ENCODE data around the gene ARPIN. TPM values are rescaled to one million over a fixed set of nuclear protein-coding genes. Genes with fewer than 3 reads are reported as not detected.
A peak's percentile ranks its signal among the peaks of the same experiment; 100 is the strongest.

ARPIN gene
- total and polyA plus RNA-seq, 5 donors from 2014 or later, result not detected

DNA sequence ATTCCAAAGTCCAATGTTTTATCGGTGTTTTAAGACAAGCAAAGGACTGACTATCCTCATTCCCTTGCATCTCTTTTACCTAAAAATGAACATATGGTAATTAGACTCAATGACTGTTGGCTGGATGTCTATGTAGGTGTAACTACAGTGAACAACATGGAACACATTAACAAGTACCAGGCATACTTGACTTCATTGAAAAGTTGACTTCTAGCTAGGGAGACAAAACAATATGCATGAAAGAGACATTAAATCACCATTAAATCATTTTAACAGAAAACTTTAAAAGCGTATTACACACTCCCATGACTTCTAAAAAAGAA is 63.8 kb downstream of the ARPIN start:
- H3K36me3 Mint-ChIP-seq, result peaks cover 35% of the 10 kb centered on the region

DNA sequence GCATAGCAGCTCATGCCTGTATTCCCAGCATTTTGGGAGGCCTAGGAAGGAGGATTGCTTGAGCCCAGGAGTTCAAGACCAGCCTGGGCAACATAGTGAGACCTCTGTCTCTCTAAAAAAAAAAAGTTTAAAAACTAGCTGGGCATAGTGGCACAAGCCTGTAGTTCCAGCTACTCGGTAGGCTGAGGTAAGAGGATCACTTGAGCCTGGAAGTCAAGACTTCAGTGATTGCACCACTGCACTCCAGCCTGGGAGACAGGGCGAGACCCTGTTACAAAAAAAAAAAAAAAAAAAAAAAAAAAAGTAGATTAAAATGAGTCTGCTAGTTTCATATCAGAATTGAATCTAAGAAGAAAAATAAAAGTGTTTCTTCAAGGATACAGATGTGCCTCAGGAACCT is 65.7 kb downstream of the ARPIN start:
- H3K27ac Mint-ChIP-seq, result peak overlapping the region in 1 of 3 donors; percentile 9
- Histone ChIP-seq H3K36me3 (ENCODE audit: control insufficient read depth, insufficient read depth, low read length) (peaks cover 16% of the 10 kb centered on the region), H3K27me3 (ENCODE audit: control insufficient read depth, insufficient read depth, low read length) (no peaks in the 10 kb centered on the region), H3K27ac (ENCODE audit: insufficient read depth, low read length, poor library complexity, severe bottlenecking) (no peak overlapping the region), H3K9me3 (ENCODE audit: control insufficient read depth in 2 of 2, low read length in 2 of 2) (no peaks in the 10 kb centered on the region), H3K4me3 (ENCODE audit: low read depth, low read length) (no peak overlapping the region), H3K4me1 (ENCODE audit: control insufficient read depth, insufficient read depth, low read length, poor library complexity, severe bottlenecking) (no peaks in the 10 kb centered on the region)
- DNase-seq (no peak), ATAC-seq (ENCODE audit: low read depth in 2 of 2) (no peak)
- no peaks in the 10 kb centered on the region for H3K27me3 Mint-ChIP-seq
- H3K4me1 Mint-ChIP-seq, result peaks cover 0 to 16% (median 7%) of the 10 kb centered on the region in 4 donors
- H3K4me3 Mint-ChIP-seq, result no peak overlapping the region
- no peaks in the 10 kb centered on the region for H3K9me3 Mint-ChIP-seq
- peaks cover 27% of the 10 kb centered on the region for H3K36me3 Mint-ChIP-seq

More for the DNA sequence above, 63.8 kb downstream of the ARPIN start:
- Mint-ChIP-seq H3K4me3 (no peak overlapping the region), H3K27me3 (no peaks in the 10 kb centered on the region), H3K4me1 (peaks cover 0 to 18% (median 8%) of the 10 kb centered on the region in 4 donors), H3K27ac (no peak overlapping the region), H3K9me3 (no peaks in the 10 kb centered on the region)
- Histone ChIP-seq H3K27me3 (ENCODE audit: control insufficient read depth, insufficient read depth, low read length) (no peaks in the 10 kb centered on the region), H3K36me3 (ENCODE audit: control insufficient read depth, insufficient read depth, low read length) (peaks cover 16% of the 10 kb centered on the region), H3K27ac (ENCODE audit: insufficient read depth, low read length, poor library complexity, severe bottlenecking) (no peak overlapping the region), H3K9me3 (ENCODE audit: control insufficient read depth in 2 of 2, low read length in 2 of 2) (no peaks in the 10 kb centered on the region), H3K4me3 (ENCODE audit: low read depth, low read length) (no peak overlapping the region), H3K4me1 (ENCODE audit: control insufficient read depth, insufficient read depth, low read length, poor library complexity, severe bottlenecking) (no peaks in the 10 kb centered on the region)
- DNase-seq (no peak), ATAC-seq (ENCODE audit: low read depth in 2 of 2) (no peak)

DNA sequence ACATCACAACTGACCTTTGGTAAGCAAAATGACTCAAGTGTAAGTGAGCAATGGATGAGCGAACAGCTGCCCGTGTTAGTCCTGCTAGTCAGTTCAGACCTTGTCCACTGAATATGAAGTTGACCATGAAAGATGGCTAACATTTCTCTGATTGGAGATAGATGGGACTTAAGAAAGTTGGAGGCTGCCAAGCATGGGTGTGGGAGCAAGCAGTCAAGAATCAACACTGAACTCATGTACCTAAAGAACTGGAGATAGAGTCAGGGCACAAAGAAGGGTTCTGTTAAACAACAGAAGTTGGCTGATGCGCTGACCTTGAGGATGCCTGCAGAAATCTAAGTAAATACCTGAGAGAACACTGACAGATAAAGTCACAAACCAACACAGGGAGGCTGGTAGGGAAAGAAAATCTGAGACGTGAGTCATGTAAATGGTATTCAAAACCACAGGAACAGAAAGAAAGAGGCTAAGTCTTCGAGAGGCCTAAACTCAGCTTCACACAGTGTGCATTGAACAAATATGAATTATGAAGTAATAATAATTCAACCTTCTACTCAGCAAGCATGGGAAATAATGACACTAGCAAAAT is 67.4 kb downstream of the ARPIN start:
- no peak overlapping the region for H3K27ac ChIP-seq (ENCODE audit: insufficient read depth, low read length, poor library complexity, severe bottlenecking)
- DNase-seq, result no peak
- H3K4me3 Mint-ChIP-seq, result no peak overlapping the region
- no peaks in the 10 kb centered on the region for H3K9me3 Mint-ChIP-seq
- H3K4me1 Mint-ChIP-seq, result peaks cover 0 to 12% (median 5%) of the 10 kb centered on the region in 4 donors
- H3K27me3 Mint-ChIP-seq, result no peaks in the 10 kb centered on the region
- H3K4me1 ChIP-seq (ENCODE audit: control insufficient read depth, insufficient read depth, low read length, poor library complexity, severe bottlenecking), result no peaks in the 10 kb centered on the region
- H3K9me3 ChIP-seq (ENCODE audit: control insufficient read depth in 2 of 2, low read length in 2 of 2), result no peaks in the 10 kb centered on the region
- peaks cover 20% of the 10 kb centered on the region for H3K36me3 Mint-ChIP-seq
- H3K27me3 ChIP-seq (ENCODE audit: control insufficient read depth, insufficient read depth, low read length), result no peaks in the 10 kb centered on the region
- H3K4me3 ChIP-seq (ENCODE audit: low read depth, low read length), result no peak overlapping the region
- H3K36me3 ChIP-seq (ENCODE audit: control insufficient read depth, insufficient read depth, low read length), result peaks cover 26% of the 10 kb centered on the region
- H3K27ac Mint-ChIP-seq, result peak overlapping the region in 1 of 3 donors; percentile 4
- ATAC-seq (ENCODE audit: low read depth in 2 of 2), result no peak

Other genes starting within 250 kb of the ARPIN start
- not detected for gene PLIN1, start 233.6 kb downstream of the ARPIN start, total RNA-seq
- gene PLIN1, start 233.6 kb downstream of the ARPIN start, polyA plus RNA-seq, result not detected
- gene PEX11A, start 222.2 kb downstream of the ARPIN start, total RNA-seq, result 1.2 TPM
- 1 to 10 TPM in 3 of 4 donors, not detected in 1; 1.5 to 3.7 (median 1.9) TPM for gene PEX11A, start 222.2 kb downstream of the ARPIN start, polyA plus RNA-seq
- not detected for gene WDR93, start 222.1 kb downstream of the ARPIN start, total RNA-seq
- gene WDR93, start 222.1 kb downstream of the ARPIN start, polyA plus RNA-seq, result not detected
- 0.37 TPM for gene MESP1, start 161.7 kb downstream of the ARPIN start, total RNA-seq
- 1 to 10 TPM in 1 of 4 donors, under 1 TPM in 3; 0.20 to 1.9 (median 0.34) TPM for gene MESP1, start 161.7 kb downstream of the ARPIN start, polyA plus RNA-seq
- gene MESP2, start 136.6 kb downstream of the ARPIN start, total RNA-seq, result not detected
- not detected for gene MESP2, start 136.6 kb downstream of the ARPIN start, polyA plus RNA-seq
- gene ANPEP, start 98.1 kb downstream of the ARPIN start, total RNA-seq, result 0.35 TPM
- gene ANPEP, start 98.1 kb downstream of the ARPIN start, polyA plus RNA-seq, result under 1 TPM in 1 of 4 donors, not detected in 3; 0.05 TPM
- gene AP3S2, start 19.0 kb downstream of the ARPIN start, total RNA-seq, result 27.9 TPM
- 10 to 100 TPM; 25.4 to 48.5 (median 34.4) TPM for gene AP3S2, start 19.0 kb downstream of the ARPIN start, polyA plus RNA-seq
- gene ZNF710, start 88.4 kb upstream of the ARPIN start, total RNA-seq, result 16.3 TPM
- gene ZNF710, start 88.4 kb upstream of the ARPIN start, polyA plus RNA-seq, result 1 to 10 TPM in 3 of 4 donors, under 1 TPM in 1; 0.88 to 2.4 (median 1.9) TPM
- 60.8 TPM for gene IDH2, start 189.5 kb upstream of the ARPIN start, total RNA-seq
- gene IDH2, start 189.5 kb upstream of the ARPIN start, polyA plus RNA-seq, result 100 to 1,000 TPM in 2 of 4 donors, 10 to 100 TPM in 2; 88.4 to 123 (median 97.1) TPM